H1 (cell line): ENCODE results near the gene ASAP2. TPM values are rescaled to one million over a fixed set of nuclear protein-coding genes. Genes with fewer than 3 reads are reported as not detected.

ENCODE experiments used
- CTCF ChIA-PET: fragments of 300-600 bp; sonication (Branson Sonifier 250); formaldehyde crosslinking; loops from one replicate; lab custom pipeline; 2021; ENCODE audit not compliant: partially characterized antibody; lab: Charles Lee
- POLR2A ChIA-PET: fragments of 300-600 bp; sonication (Branson Sonifier 250); formaldehyde crosslinking; loops from one replicate; lab custom pipeline; 2021; ENCODE audit warnings: inconsistent platforms; ENCODE audit not compliant: partially characterized antibody; lab: Charles Lee
- DNase-seq, 2 experiments: peaks; one replicate each; pipeline versions ENCODE4 v3.0.0 to v3.0.0-alpha.2; 2010 to 2022; ENCODE audit warnings: low spot score in 2 of 2, low read depth in 1 of 2, mixed read lengths in 1 of 2
- FAIRE-seq: peaks from 2 replicates; lab custom pipeline; 2011; peaks lifted over from hg19 to GRCh38; lab: Jason Lieb, UNC
- H2AFZ ChIP-seq: 2 replicates; pipeline ENCODE4 v1.8.1; 2012; ENCODE audit warnings: low read length, inconsistent platforms
- H2AK5ac ChIP-seq: 2 replicates; pipeline ENCODE4 v1.6.1; 2013; ENCODE audit warnings: low read depth, low read length
- H2BK120ac ChIP-seq: replicated peaks from 2 replicates; pipeline ENCODE3; 2013; ENCODE audit warnings: low read depth, low read length, inconsistent platforms
- H2BK12ac ChIP-seq: 2 replicates; pipeline ENCODE4 v1.6.1; 2013; ENCODE audit warnings: low read depth, low read length
- H2BK15ac ChIP-seq: 2 replicates; pipeline ENCODE4 v1.6.1; 2013; ENCODE audit warnings: low read length
- H2BK20ac ChIP-seq: 2 replicates; pipeline ENCODE4 v1.6.1; 2013; ENCODE audit warnings: low read length
- H2BK5ac ChIP-seq: 2 replicates; pipeline ENCODE4 v1.6.1; 2013; ENCODE audit warnings: low read depth, low read length
- H3K14ac ChIP-seq: 2 replicates; pipeline ENCODE4 v1.6.1; 2013; ENCODE audit warnings: inconsistent platforms; ENCODE audit not compliant: insufficient read length
- H3K18ac ChIP-seq: 2 replicates; pipeline ENCODE4 v1.6.1; 2013; ENCODE audit warnings: low read length; ENCODE audit errors: extremely low read depth
- H3K23ac ChIP-seq: 2 replicates; pipeline ENCODE4 v1.6.1; 2013; ENCODE audit warnings: inconsistent platforms; ENCODE audit not compliant: insufficient read length
- H3K23me2 ChIP-seq: 2 replicates; pipeline ENCODE4 v1.6.1; 2013; ENCODE audit warnings: low read depth, low read length
- H3K27ac ChIP-seq: 2 replicates; pipeline ENCODE4 v1.6.1; 2011; ENCODE audit warnings: low read depth, low read length, inconsistent platforms
- H3K27me3 ChIP-seq, 4 experiments: replicated peaks in 1 of 4; 1 replicate in 1 of 4; 2 replicates in 3 of 4; pipeline versions ENCODE4 v1.6.1 to v1.8.1; 2011 to 2013; ENCODE audit warnings: low read length in 3 of 4, mild to moderate bottlenecking in 3 of 4, inconsistent platforms in 2 of 4, mixed read lengths in 2 of 4, moderate library complexity in 1 of 4; ENCODE audit not compliant: control insufficient read depth in 3 of 4, insufficient read depth in 3 of 4; ENCODE audit errors: extremely low read depth in 1 of 4
- H3K36me3 ChIP-seq, 4 experiments: 2 replicates each; pipeline versions ENCODE4 v1.6.1 to v1.8.1; 2011 to 2013; ENCODE audit warnings: mild to moderate bottlenecking in 4 of 4, low read length in 3 of 4, moderate library complexity in 2 of 4, control low read depth in 1 of 4, inconsistent platforms in 1 of 4; ENCODE audit not compliant: insufficient read depth in 4 of 4, control insufficient read depth in 2 of 4
- H3K4ac ChIP-seq: replicated peaks from 2 replicates; pipeline ENCODE3; 2013; ENCODE audit warnings: low read length, low read depth, mixed read lengths, inconsistent platforms; ENCODE audit not compliant: insufficient read length
- H3K4me1 ChIP-seq, 4 experiments: replicated peaks in 1 of 4; 1 replicate in 1 of 4; 2 replicates in 3 of 4; pipeline versions ENCODE4 v1.6.1 to v1.8.1; 2011 to 2013; ENCODE audit warnings: low read length in 3 of 4, inconsistent platforms in 2 of 4, mixed read lengths in 1 of 4; ENCODE audit not compliant: insufficient read depth in 4 of 4, control insufficient read depth in 3 of 4
- H3K4me2 ChIP-seq, 2 experiments: 2 replicates each; pipeline versions ENCODE4 v1.6.1 to v1.8.1; 2011 to 2013; ENCODE audit warnings: low read depth in 2 of 2, low read length in 2 of 2, control low read depth in 1 of 2, inconsistent platforms in 1 of 2, mild to moderate bottlenecking in 1 of 2; ENCODE audit not compliant: insufficient read depth in 1 of 2
- H3K4me3 ChIP-seq, 4 experiments: fragments of 200-600, 300-600 bp in 1 of 4; sonication (generic), shearing (Covaris generic), sonication (Bioruptor Twin) in 1 of 4; 2 replicates each; pipeline versions ENCODE4 v1.5.1 to v1.8.1; 2011 to 2016; ENCODE audit warnings: low read length in 4 of 4, low read depth in 3 of 4, control low read depth in 2 of 4, inconsistent platforms in 2 of 4, mild to moderate bottlenecking in 2 of 4, mixed read lengths in 1 of 4, moderate library complexity in 1 of 4; ENCODE audit not compliant: insufficient read depth in 2 of 4; ENCODE audit errors: extremely low read depth in 1 of 4
- H3K56ac ChIP-seq: replicated peaks from 2 replicates; pipeline ENCODE3; 2013; ENCODE audit warnings: low read depth, mild to moderate bottlenecking, mixed read lengths, low read length, inconsistent platforms; ENCODE audit not compliant: insufficient read length
- H3K79me1 ChIP-seq: 2 replicates; pipeline ENCODE4 v1.6.1; 2013; ENCODE audit warnings: low read depth, low read length, control low read depth
- H3K79me2 ChIP-seq, 2 experiments: 2 replicates each; pipeline versions ENCODE4 v1.6.1 to v1.8.1; 2012 to 2013; ENCODE audit warnings: low read length in 2 of 2, mild to moderate bottlenecking in 2 of 2, inconsistent platforms in 1 of 2; ENCODE audit not compliant: insufficient read depth in 2 of 2, control insufficient read depth in 1 of 2
- H3K9ac ChIP-seq, 4 experiments: replicated peaks in 1 of 4; 1 replicate in 1 of 4; 2 replicates in 3 of 4; pipeline versions ENCODE4 v1.6.1 to v1.8.1; 2011 to 2013; ENCODE audit warnings: low read depth in 3 of 4, low read length in 3 of 4, control low read depth in 2 of 4, mild to moderate bottlenecking in 2 of 4, moderate library complexity in 2 of 4, inconsistent platforms in 1 of 4; ENCODE audit errors: extremely low read depth in 1 of 4
- H3K9me3 ChIP-seq, 2 experiments: 2 replicates each; pipeline versions ENCODE4 v1.6.1 to v1.8.1; 2012 to 2013; ENCODE audit warnings: mild to moderate bottlenecking in 2 of 2, moderate library complexity in 2 of 2, control low read depth in 1 of 2, inconsistent platforms in 1 of 2, low read depth in 1 of 2, low read length in 1 of 2, mixed read lengths in 1 of 2; ENCODE audit not compliant: insufficient read depth in 2 of 2
- H4K20me1 ChIP-seq, 2 experiments: replicated peaks in 1 of 2; 2 replicates each; pipeline versions ENCODE3 to v1.8.1; 2011 to 2013; ENCODE audit warnings: inconsistent platforms in 2 of 2, low read length in 2 of 2, mild to moderate bottlenecking in 1 of 2; ENCODE audit not compliant: insufficient read depth in 2 of 2, control insufficient read depth in 1 of 2
- H4K5ac ChIP-seq: 2 replicates; pipeline ENCODE4 v1.6.1; 2013; ENCODE audit warnings: low read length, low read depth, mixed read lengths, inconsistent platforms; ENCODE audit not compliant: insufficient read length
- H4K8ac ChIP-seq: 2 replicates; pipeline ENCODE4 v1.8.0; 2013; ENCODE audit warnings: mild to moderate bottlenecking, moderate library complexity, low read length, inconsistent platforms; ENCODE audit not compliant: insufficient read depth; ENCODE audit errors: extremely low read depth
- H4K91ac ChIP-seq: replicated peaks from 2 replicates; pipeline ENCODE3; 2013; ENCODE audit warnings: low read length, mixed read lengths, inconsistent platforms; ENCODE audit not compliant: insufficient read length
- BACH1 ChIP-seq: IDR thresholded peaks from 2 replicates; pipeline ENCODE4 v1.6.1; 2012; ENCODE audit warnings: low read length, improper control_type of control experiment
- CBX8 ChIP-seq: fragments of 300-800, 300-1000 bp; sonication (generic); IDR thresholded peaks from 2 replicates; pipeline ENCODE4 v1.7.1; 2016; ENCODE audit warnings: low read depth, low read length, borderline replicate concordance
- CHD1 ChIP-seq: IDR thresholded peaks from 2 replicates; pipeline ENCODE4 v1.6.1; 2012; ENCODE audit warnings: low read depth, low read length, improper control_type of control experiment
- CREB1 ChIP-seq: IDR thresholded peaks from 2 replicates; pipeline ENCODE4 v1.6.1; 2012; ENCODE audit warnings: inconsistent platforms
- HDAC2 ChIP-seq, 2 experiments: fragments of 300-600 bp in 1 of 2; sonication (generic) in 1 of 2; IDR thresholded peaks; 2 replicates each; pipeline ENCODE4 v1.6.1; 2011 to 2012; ENCODE audit warnings: low read depth in 2 of 2, low read length in 2 of 2, mild to moderate bottlenecking in 2 of 2, moderate library complexity in 2 of 2, borderline replicate concordance in 1 of 2, inconsistent platforms in 1 of 2
- HDAC6 ChIP-seq: IDR thresholded peaks from one replicate; pipeline ENCODE4 v1.7.1; 2012; ENCODE audit warnings: low read depth, mild to moderate bottlenecking, inconsistent platforms, low read length, moderate library complexity
- MAFK ChIP-seq: IDR thresholded peaks from 2 replicates; pipeline ENCODE4 v1.6.1; 2012; ENCODE audit warnings: low read depth, mild to moderate bottlenecking, improper control_type of control experiment, low read length
- RFX5 ChIP-seq: IDR thresholded peaks from 2 replicates; pipeline ENCODE4 v1.6.1; 2011; ENCODE audit warnings: low read depth, low read length, improper control_type of control experiment, borderline replicate concordance
- RNF2 ChIP-seq: fragments of 200-900, 300-1000 bp; sonication (generic); IDR thresholded peaks from 2 replicates; pipeline ENCODE4 v1.7.1; 2016; ENCODE audit warnings: borderline replicate concordance, low read depth, mild to moderate bottlenecking, antibody characterized with exemption, low read length; ENCODE audit not compliant: poor library complexity, severe bottlenecking; ENCODE audit errors: missing control alignments
- TCF12 ChIP-seq: IDR thresholded peaks from 2 replicates; pipeline ENCODE4 v1.6.1; 2011; ENCODE audit warnings: low read depth, mild to moderate bottlenecking, low read length
- ZNF274 ChIP-seq: IDR thresholded peaks from 2 replicates; pipeline ENCODE4 v1.7.0; 2012; ENCODE audit warnings: low read length, borderline replicate concordance; ENCODE audit errors: extremely low read depth
- WGBS, 2 experiments: shearing (Covaris generic) in 1 of 2; methylation state at CpG; one replicate each; pipeline versions ENCODE4 v1.1.6 to v1.1.7; 2013 to 2015; ENCODE audit warnings: low lambda C conversion rate in 2 of 2, mixed read lengths in 2 of 2, inconsistent platforms in 1 of 2, low coverage in 1 of 2, missing lambda C conversion rate in 1 of 2; ENCODE audit not compliant: insufficient replicate concordance in 2 of 2, insufficient coverage in 1 of 2, insufficient read length in 1 of 2; ENCODE audit errors: extremely low coverage in 1 of 2, missing lambda C conversion rate in 1 of 2; 5-methylcytosine and 5-hydroxymethylcytosine counted together
- polyA plus RNA-seq, 7 experiments: library from polyadenylated mRNA; depleted of rRNA in 3 of 7; stranded (reverse) in 5 of 7; unstranded in 2 of 7; fragments of >200 nt in 5 of 7; fragments of 200-250 nt in 2 of 7; gene quantifications; 1 replicate in 5 of 7; 2 replicates in 1 of 7; 4 replicates in 1 of 7; pipeline versions ENCODE4 v1.2.1 to v1.2.3, GENCODE V29; 2011 to 2013; ENCODE audit warnings: missing spikeins in 2 of 7, mixed read lengths in 2 of 7
- total RNA-seq: library from RNA; stranded (reverse); fragmentation: NEBNext Ultra II Directional; extraction: Animal tissue kit (Norgen Biotek cat#: 25700); gene quantifications from 2 replicates; pipeline ENCODE4 v1.2.1, GENCODE V29; 2021
- TF ChIP-seq, protein P1 (sequence below): IDR thresholded peaks from 2 replicates; pipeline ENCODE4 v1.6.1; 2012; ENCODE audit warnings: inconsistent platforms

The ASAP2 gene
- total and polyA plus RNA-seq, 2 of the 8 experiments (the other 6 are each of a cell fraction or from before 2014, with no cell fraction given) = 10.2 to 18.7 TPM

DNA sequence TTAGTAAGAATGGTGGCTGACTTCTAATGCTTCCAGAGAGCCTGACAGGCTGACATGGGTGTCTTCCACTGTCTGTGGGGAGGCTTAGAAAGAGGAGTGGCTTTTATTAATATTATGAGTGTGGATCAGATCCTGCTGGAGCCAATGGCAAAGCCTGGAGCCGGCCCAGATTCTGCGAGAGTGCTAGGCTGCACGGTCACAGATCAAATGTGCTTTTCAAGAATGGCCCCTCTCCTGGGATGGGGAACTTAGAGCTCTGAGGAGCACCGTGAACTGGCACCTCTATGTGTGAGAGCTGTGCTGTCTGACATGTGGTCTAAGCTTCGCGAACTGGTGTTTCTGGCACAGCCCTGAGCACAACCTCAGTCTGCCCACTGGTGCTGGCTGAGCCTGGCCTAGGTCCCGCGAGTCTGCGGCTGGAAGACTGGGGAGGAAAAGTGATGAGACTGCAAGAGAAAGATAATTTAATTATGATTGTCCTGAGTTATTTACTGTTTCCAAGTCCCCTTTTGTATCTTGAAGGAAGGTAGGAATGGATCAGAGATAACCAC lies 70.4 kb downstream of the ASAP2 start:
- H3K9ac ChIP-seq = no peak overlapping the region
- H3K4me3 ChIP-seq = no peak overlapping the region
- H3K4ac ChIP-seq = no peak overlapping the region
- H2BK120ac ChIP-seq = no peak overlapping the region
- H2BK12ac ChIP-seq = no peak overlapping the region
- no peak overlapping the region for H3K23ac ChIP-seq
- H2AK5ac ChIP-seq = no peak overlapping the region
- H2BK5ac ChIP-seq = no peak overlapping the region
- H2AFZ ChIP-seq = no peak overlapping the region
- no peak overlapping the region for H4K5ac ChIP-seq
- H4K20me1 ChIP-seq = peaks cover 2 to 3% of the 10 kb centered on the region in 2 experiments
- no peaks in the 10 kb centered on the region for H3K23me2 ChIP-seq
- H3K56ac ChIP-seq = no peak overlapping the region
- H3K18ac ChIP-seq = no peak overlapping the region
- peaks cover 3% of the 10 kb centered on the region; the same call in 1 of the 2 replicates for H3K79me1 ChIP-seq
- no peak overlapping the region for H4K8ac ChIP-seq
- no peaks in the 10 kb centered on the region for H3K9me3 ChIP-seq
- DNase-seq (no peak), FAIRE-seq (no peak)
- H3K4me1 ChIP-seq = peaks cover 0 to 8% (median 5%) of the 10 kb centered on the region in 4 experiments; a peak in 3 of 7 replicates
- no peak overlapping the region for H3K14ac ChIP-seq
- H3K4me2 ChIP-seq = no peak overlapping the region
- H4K91ac ChIP-seq = no peak overlapping the region
- 92% methylated on average over 9 of the region's 9 CpGs; no CpG with 5 or more reads in 1 of the 2 experiments for WGBS, 2 experiments
- H3K36me3 ChIP-seq = no peaks in the 10 kb centered on the region
- peaks cover 0 to 37% of the 10 kb centered on the region in 2 experiments; a peak in 2 of 4 replicates for H3K79me2 ChIP-seq
- no peak overlapping the region for H2BK15ac ChIP-seq
- H3K27ac ChIP-seq = no peak overlapping the region
- no peaks in the 10 kb centered on the region for H3K27me3 ChIP-seq
- H2BK20ac ChIP-seq = no peak overlapping the region
- POLR2A ChIA-PET = no interaction called here
- CTCF ChIA-PET = interaction anchor here (1.6 to 2.6 kb wide), 4 partner anchors 8 to 137 kb away, joined by 3 to 15 read pairs (median 8); no protein-coding TSS in a partner anchor
- TF ChIP-seq CHD1 (no peak), TCF12 (no peak), RFX5 (no peak), MAFK (no peak), HDAC2 (IDR thresholded peaks at IDR 0.05; ENCODE audit: borderline replicate concordance in 1 of 2, low read depth in 2 of 2, low read length in 2 of 2) (no peak), HDAC6 (no peak), BACH1 (no peak), CBX8 (no peak), RNF2 (no peak), CREB1 (no peak), ZNF274 (no peak)
- TF ChIP-seq, protein P1, sequence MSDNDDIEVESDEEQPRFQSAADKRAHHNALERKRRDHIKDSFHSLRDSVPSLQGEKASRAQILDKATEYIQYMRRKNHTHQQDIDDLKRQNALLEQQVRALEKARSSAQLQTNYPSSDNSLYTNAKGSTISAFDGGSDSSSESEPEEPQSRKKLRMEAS = no peak
